Heart right ventricle (tissue), 16 donors: Measurements from ENCODE around the gene SAMD11. TPM values are rescaled to one million over a fixed set of nuclear protein-coding genes. Genes with fewer than 3 reads are reported as not detected.

Experiments used
- ATAC-seq, 8 donors: fragments of 200-7000 bp; cut with Tn5 transposase; one replicate each; pipeline ENCODE4 v1.9.1; 2020; ENCODE audit warnings: mild to moderate bottlenecking in 8 of 8, moderate library complexity in 8 of 8, moderate number of reproducible peaks in 1 of 8
- DNase-seq, 2 donors: peaks; one replicate each; pipeline ENCODE4 v3.0.0-alpha.2; 2020
- H3K27ac ChIP-seq, 10 donors: fragments of 200-600 bp; sonication (generic) in 2 of 10; one replicate each; pipeline versions ENCODE4 v1.5.0 to v1.8.0; 2020 to 2022; ENCODE audit warnings: mild to moderate bottlenecking in 3 of 10
- H3K27me3 ChIP-seq, 7 donors: fragments of 200-600 bp; one replicate each; pipeline ENCODE4 v1.8.0; 2021 to 2022; ENCODE audit warnings: mild to moderate bottlenecking in 2 of 7
- H3K36me3 ChIP-seq, 9 donors: fragments of 200-600 bp; sonication (generic) in 1 of 9; one replicate each; pipeline versions ENCODE4 v1.5.0 to v1.8.0; 2020 to 2022; ENCODE audit warnings: mild to moderate bottlenecking in 2 of 9
- H3K4me1 ChIP-seq, 9 donors: fragments of 200-600 bp; sonication (generic) in 1 of 9; one replicate each; pipeline versions ENCODE4 v1.5.0 to v1.8.0; 2020 to 2022; ENCODE audit warnings: mild to moderate bottlenecking in 4 of 9
- H3K4me3 ChIP-seq, 10 donors: fragments of 200-600 bp; sonication (generic) in 2 of 10; one replicate each; pipeline versions ENCODE4 v1.5.0 to v1.8.0; 2020 to 2022; ENCODE audit warnings: mild to moderate bottlenecking in 7 of 10, moderate library complexity in 2 of 10
- H3K9me3 ChIP-seq, 11 donors: fragments of 200-600 bp in 10 of 11; sonication (generic) in 2 of 11; one replicate each; pipeline versions ENCODE4 v1.5.0 to v1.8.0; 2013 to 2022; ENCODE audit warnings: mild to moderate bottlenecking in 2 of 11, control low read depth in 1 of 11, moderate library complexity in 1 of 11
- WGBS, 2 donors: extraction: QIAGEN DNeasy Blood & Tissue Kit; methylation state at CpG; one replicate each; pipeline ENCODE4 v1.1.7; 2013; ENCODE audit warnings: inconsistent platforms in 1 of 2; 5-methylcytosine and 5-hydroxymethylcytosine counted together
- intact Hi-C, 10 donors: fragments of 100-400 bp; cut with DNase I; formaldehyde crosslinking; loops; one replicate each; pipeline versions ENCODE4 v1.11.1 to v1.14.2; 2022
- polyA plus RNA-seq, 2 donors: library from polyadenylated mRNA; stranded (reverse); fragments of 200-250 nt; gene quantifications; one replicate each; pipeline ENCODE4 v1.2.3, GENCODE V29; 2013
- total RNA-seq, 10 donors: library from RNA; stranded (reverse); fragmentation: NEBNext Ultra II Directional in 3 of 10; extraction: Animal tissue kit (Norgen Biotek cat#: 25700) in 3 of 10; gene quantifications; one replicate each; pipeline versions ENCODE4 v1.2.1 to v1.2.4, GENCODE V29; 2021 to 2023
- TF ChIP-seq, protein P1 (sequence below), 9 donors: fragments of 200-600 bp; sonication (generic) in 2 of 9; IDR thresholded peaks; one replicate each; pipeline versions ENCODE4 v1.5.0 to v1.8.0; 2021 to 2022; ENCODE audit warnings: antibody characterized with exemption in 9 of 9, mild to moderate bottlenecking in 5 of 9, moderate library complexity in 1 of 9
- donor health status: Arrhythmogenic right ventricular cardiomyopathy.
- donor health status: ischemic (EF 13 %, LVEDD 7.1; RV severe dilation, severe dysfunction).
- donor health status: healthy with polysubstance abuse.
- donor health status: DM: no; HTN: yes; CAD: no.
- donor health status: DM: no; HTN: no; CAD: no.
- donor health status: ischemic (EF 25% LVEDD 6.9; RV normal size, moderate dysfunction).
- donor health status: ischemic (EF 25% LVEDD 5.7; RV mildly dilated, moderate dysfunction).
- donor health status: healthy.
- donor health status: DM: yes; HTN: yes; CAD: no.
- donor health status: Ischemic cardiomyopathy.
- donor health status: ischemic (EF 35%, LVEDD 5.7; RV mildly dilated, moderate dysfunction).
- donor health status: nonischemic (EF 11% LVEDD 7.7; RV severe dilation, severe dysfunction).
- donor health status: DM: yes; HTN: yes; CAD: no.
- donor health status: PGD.
- donor health status: ischemic (EF 29% LVEDD 5.4; RV normal size, mild dysfunction).
- donor health status: nonischemic (EF 23%, LVEDD 6.1; RV moderate dilation, normal function).

SAMD11 gene
- total and polyA plus RNA-seq, 12 donors, result 0.87 to 2.4 (median 1.3) TPM

DNA sequence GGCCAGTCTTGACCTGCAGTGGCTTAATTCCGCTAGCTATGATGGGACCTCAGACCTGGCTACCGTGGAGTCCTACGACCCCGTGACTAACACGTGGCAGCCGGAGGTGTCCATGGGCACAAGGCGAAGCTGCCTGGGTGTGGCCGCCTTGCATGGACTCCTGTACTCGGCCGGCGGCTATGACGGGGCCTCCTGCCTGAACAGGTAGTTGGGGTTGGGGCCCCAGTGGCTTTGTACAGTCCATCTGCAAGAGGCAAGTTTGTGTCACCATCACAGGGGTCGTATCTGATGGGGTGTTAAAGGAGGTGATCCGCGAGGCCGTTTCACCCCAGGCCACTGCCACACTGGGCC, 39.6 kb downstream of the SAMD11 start:
- H3K27ac ChIP-seq, result no peak overlapping the region
- TF ChIP-seq, protein P1, sequence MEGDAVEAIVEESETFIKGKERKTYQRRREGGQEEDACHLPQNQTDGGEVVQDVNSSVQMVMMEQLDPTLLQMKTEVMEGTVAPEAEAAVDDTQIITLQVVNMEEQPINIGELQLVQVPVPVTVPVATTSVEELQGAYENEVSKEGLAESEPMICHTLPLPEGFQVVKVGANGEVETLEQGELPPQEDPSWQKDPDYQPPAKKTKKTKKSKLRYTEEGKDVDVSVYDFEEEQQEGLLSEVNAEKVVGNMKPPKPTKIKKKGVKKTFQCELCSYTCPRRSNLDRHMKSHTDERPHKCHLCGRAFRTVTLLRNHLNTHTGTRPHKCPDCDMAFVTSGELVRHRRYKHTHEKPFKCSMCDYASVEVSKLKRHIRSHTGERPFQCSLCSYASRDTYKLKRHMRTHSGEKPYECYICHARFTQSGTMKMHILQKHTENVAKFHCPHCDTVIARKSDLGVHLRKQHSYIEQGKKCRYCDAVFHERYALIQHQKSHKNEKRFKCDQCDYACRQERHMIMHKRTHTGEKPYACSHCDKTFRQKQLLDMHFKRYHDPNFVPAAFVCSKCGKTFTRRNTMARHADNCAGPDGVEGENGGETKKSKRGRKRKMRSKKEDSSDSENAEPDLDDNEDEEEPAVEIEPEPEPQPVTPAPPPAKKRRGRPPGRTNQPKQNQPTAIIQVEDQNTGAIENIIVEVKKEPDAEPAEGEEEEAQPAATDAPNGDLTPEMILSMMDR (IDR thresholded peaks at IDR 0.05), result no peak
- intact Hi-C loops, result loop anchor here in 1 of 10 donors (5.0 kb wide), 1 partner anchor 56 kb away; no protein-coding TSS in a partner anchor
- no peaks in the 10 kb centered on the region for H3K9me3 ChIP-seq
- H3K4me3 ChIP-seq, result no peak overlapping the region
- H3K4me1 ChIP-seq, result peaks cover 4 to 34% (median 26%) of the 10 kb centered on the region in 9 donors
- H3K27me3 ChIP-seq, result peaks cover 0 to 18% (median 7%) of the 10 kb centered on the region in 7 donors
- H3K36me3 ChIP-seq, result peaks cover 0 to 12% (median 0%) of the 10 kb centered on the region in 9 donors
- WGBS, 2 donors, result 88 to 95% methylated on average over 16 of the region's 16 CpGs
- DNase-seq, result no peak
- no peak for ATAC-seq

DNA sequence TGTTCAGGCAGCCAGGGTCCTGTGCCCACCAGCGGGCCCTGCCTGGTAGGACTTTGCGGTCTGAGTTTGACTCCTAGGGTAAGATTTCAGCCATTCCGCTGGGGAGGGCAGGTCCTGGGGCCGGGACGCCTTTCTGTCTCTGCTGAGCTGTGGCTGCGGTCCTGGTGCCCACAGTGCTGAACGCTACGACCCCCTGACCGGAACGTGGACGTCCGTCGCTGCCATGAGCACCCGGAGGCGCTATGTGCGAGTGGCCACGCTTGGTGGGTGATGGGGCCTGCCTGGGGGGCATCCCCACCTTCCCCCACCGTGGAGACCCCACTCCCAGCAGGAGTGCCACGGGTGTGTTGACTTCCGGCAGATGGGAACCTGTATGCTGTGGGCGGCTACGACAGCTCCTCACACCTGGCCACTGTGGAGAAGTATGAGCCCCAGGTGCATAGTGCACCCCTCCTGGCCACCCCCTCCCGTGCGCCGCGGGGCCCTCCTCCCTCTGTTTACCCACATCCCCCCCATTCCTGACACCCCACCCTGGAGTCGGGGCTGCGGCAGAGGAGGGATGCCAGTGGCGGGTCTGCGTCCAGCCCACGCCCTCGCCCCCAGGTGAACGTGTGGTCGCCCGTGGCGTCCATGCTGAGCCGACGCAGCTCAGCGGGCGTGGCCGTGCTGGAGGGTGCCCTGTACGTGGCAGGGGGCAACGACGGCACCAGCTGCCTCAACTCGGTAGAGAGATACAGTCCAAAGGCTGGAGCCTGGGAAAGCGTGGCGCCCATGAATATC, 40.2 kb downstream of the SAMD11 start:
- WGBS, 2 donors, result 94 to 96% methylated on average over 31 to 47 of the region's 47 CpGs
- TF ChIP-seq, protein P1 (IDR thresholded peaks at IDR 0.05), result no peak
- Histone ChIP-seq H3K4me1 (peaks cover 3 to 29% (median 22%) of the 10 kb centered on the region in 9 donors), H3K27ac (no peak overlapping the region), H3K27me3 (peaks cover 0 to 25% (median 10%) of the 10 kb centered on the region in 7 donors), H3K36me3 (peaks cover 0 to 12% (median 0%) of the 10 kb centered on the region in 9 donors), H3K9me3 (no peaks in the 10 kb centered on the region), H3K4me3 (no peak overlapping the region)
- no peak for ATAC-seq
- intact Hi-C loops, result loop anchor here in 1 of 10 donors (5.0 kb wide), 1 partner anchor 57 kb away; no protein-coding TSS in a partner anchor
- DNase-seq, result no peak

DNA sequence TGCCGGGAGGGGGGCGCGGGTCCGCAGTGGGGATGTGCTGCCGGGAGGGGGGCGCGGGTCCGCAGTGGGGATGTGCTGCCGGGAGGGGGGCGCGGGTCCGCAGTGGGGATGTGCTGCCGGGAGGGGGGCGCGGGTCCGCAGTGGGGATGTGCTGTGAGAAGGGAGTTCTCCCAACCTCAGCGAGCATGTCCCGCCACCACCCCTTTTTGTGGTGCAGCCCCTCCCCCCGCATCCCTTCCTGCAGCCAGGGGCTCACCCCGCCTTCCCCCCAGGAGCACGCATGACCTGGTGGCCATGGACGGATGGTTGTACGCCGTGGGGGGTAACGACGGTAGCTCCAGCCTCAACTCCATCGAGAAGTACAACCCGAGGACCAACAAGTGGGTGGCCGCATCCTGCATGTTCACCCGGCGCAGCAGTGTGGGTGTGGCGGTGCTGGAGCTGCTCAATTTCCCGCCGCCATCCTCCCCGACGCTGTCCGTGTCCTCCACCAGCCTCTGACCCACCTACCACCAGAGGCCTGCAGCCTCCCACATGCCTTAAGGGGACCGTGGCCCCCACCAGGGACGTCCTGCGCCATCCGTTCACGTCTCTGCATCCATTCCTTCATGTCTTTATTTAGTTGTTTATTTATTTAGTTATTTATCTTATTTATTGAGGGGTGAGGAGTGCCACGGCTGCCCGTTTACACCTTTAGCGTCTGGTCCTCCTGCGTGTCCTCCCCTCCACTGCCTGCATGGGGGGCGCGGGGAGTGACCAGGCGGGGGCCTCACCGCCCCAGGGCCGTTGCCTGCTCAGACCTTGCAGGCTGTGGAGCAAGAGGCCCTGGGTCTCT, 41.2 kb downstream of the SAMD11 start:
- DNase-seq, result no peak
- Histone ChIP-seq H3K9me3 (no peaks in the 10 kb centered on the region), H3K36me3 (peaks cover 0 to 12% (median 0%) of the 10 kb centered on the region in 9 donors), H3K27me3 (peaks cover 0 to 26% (median 13%) of the 10 kb centered on the region in 7 donors), H3K27ac (no peak overlapping the region), H3K4me1 (peaks cover 3 to 23% (median 16%) of the 10 kb centered on the region in 9 donors), H3K4me3 (no peak overlapping the region)
- TF ChIP-seq, protein P1 (IDR thresholded peaks at IDR 0.05), result no peak
- 91 to 96% methylated on average over 35 to 39 of the region's 51 CpGs for WGBS, 2 donors
- no peak for ATAC-seq
- intact Hi-C loops, result loop anchor here in 1 of 10 donors (5.0 kb wide), 1 partner anchor 58 kb away; no protein-coding TSS in a partner anchor

DNA sequence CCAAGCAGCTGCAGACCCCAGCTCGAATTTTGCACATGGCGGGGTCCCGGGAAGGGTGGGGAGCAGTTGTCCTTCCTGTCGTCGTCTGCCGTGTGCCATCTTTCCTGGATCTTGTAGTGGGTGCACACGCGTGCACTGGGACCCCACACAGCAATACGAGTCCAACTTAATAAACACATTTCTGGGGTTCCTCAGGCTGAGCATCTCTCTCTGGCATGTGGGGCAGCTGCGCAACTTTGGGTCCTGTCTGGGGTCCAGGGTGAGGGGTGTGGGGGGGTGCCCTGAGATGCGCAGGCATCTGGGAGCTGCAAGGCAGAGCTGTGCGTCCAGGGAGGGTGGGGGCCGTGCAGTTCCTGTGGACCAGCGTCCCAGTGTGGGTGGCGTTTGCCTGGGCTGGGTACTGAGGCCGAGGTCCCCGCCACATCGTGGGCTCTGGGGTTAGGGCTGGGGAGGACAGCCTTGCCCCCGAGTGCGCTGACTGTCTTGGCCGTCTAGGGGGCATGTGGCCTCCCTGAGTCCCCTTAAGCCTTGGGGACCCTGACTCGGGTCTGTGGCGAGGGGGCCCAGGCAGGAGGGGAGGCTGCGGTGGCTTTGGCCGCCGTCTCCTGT, 41.9 kb downstream of the SAMD11 start:
- H3K36me3 ChIP-seq, result peaks cover 0 to 12% (median 0%) of the 10 kb centered on the region in 9 donors
- DNase-seq (no peak), ATAC-seq (no peak)
- 85% methylated on average over 26 of the region's 26 CpGs for WGBS, 2 donors
- H3K27me3 ChIP-seq, result peaks cover 3 to 33% (median 20%) of the 10 kb centered on the region in 7 donors
- H3K4me3 ChIP-seq, result peak overlapping the region in 2 of 10 donors; percentile 56 to 57
- peaks cover 3 to 22% (median 15%) of the 10 kb centered on the region in 9 donors for H3K4me1 ChIP-seq
- TF ChIP-seq, protein P1 (IDR thresholded peaks at IDR 0.05), result no peak
- intact Hi-C loops, result no loop called here
- H3K9me3 ChIP-seq, result no peaks in the 10 kb centered on the region
- H3K27ac ChIP-seq, result no peak overlapping the region
